WTC11 (cell line): Measurements from ENCODE around the gene CYP4F11.
"Not testable (repeated sequence)": the region's sequence is repeated elsewhere in the genome, so short reads cannot be mapped to it uniquely, and the experiment has no call there.

Source experiments
- JUN ChIP-seq: sonication (generic); formaldehyde crosslinking; IDR thresholded peaks from 2 replicates; pipeline ENCODE4 v1.8.0; 2023; ENCODE audit warnings: mild to moderate bottlenecking, missing genetic modification reagents
- NFE2L1 ChIP-seq: sonication (generic); formaldehyde crosslinking; IDR thresholded peaks from 2 replicates; pipeline ENCODE4 v1.8.1; 2023; ENCODE audit warnings: missing genetic modification reagents
- TF ChIP-seq, protein P1 (sequence below): sonication (generic); formaldehyde crosslinking; IDR thresholded peaks from 2 replicates; pipeline ENCODE4 v1.8.1; 2023; ENCODE audit warnings: mild to moderate bottlenecking, missing genetic modification reagents, moderate library complexity
- TF ChIP-seq, protein P2 (sequence below): fragments of 200-600 bp; IDR thresholded peaks from 2 replicates; pipeline ENCODE4 v1.8.0; 2022; ENCODE audit warnings: antibody characterized with exemption
- TF ChIP-seq, protein P3 (sequence below): sonication (generic); formaldehyde crosslinking; IDR thresholded peaks from 2 replicates; pipeline ENCODE4 v1.8.0; 2023; ENCODE audit warnings: missing genetic modification reagents
- TF ChIP-seq, protein P4 (sequence below): sonication (generic); formaldehyde crosslinking; IDR thresholded peaks from 2 replicates; pipeline ENCODE4 v1.8.0; 2022; ENCODE audit warnings: mild to moderate bottlenecking, missing genetic modification reagents

DNA sequence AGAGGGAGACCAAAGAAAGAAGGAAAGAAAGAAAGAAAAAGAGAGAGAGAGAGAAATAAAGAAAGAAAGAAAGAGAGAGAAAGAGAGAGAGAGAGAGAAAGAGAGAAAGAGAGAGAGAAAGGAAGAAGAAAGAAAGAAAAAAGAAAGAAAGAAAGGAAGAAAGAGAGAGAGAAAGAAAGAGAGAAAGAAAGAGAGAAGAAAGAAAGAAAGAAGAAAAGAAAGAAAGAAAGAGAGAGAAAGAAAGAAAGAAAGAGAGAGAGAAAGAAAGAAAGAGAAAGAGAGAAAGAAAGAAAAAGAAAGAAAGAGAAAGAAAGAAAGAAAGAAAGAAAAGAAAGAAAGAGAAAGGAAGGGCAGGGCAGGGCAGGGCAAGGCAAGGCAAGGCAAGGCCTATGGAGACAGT lies 37.7 kb upstream of the CYP4F11 start:
- not testable (repeated sequence) for TF ChIP-seq NFE2L1 (CRISPR knock-in tag); JUN
- TF ChIP-seq, protein P1, sequence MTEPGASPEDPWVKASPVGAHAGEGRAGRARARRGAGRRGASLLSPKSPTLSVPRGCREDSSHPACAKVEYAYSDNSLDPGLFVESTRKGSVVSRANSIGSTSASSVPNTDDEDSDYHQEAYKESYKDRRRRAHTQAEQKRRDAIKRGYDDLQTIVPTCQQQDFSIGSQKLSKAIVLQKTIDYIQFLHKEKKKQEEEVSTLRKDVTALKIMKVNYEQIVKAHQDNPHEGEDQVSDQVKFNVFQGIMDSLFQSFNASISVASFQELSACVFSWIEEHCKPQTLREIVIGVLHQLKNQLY, result not testable (repeated sequence)
- TF ChIP-seq, protein P2, sequence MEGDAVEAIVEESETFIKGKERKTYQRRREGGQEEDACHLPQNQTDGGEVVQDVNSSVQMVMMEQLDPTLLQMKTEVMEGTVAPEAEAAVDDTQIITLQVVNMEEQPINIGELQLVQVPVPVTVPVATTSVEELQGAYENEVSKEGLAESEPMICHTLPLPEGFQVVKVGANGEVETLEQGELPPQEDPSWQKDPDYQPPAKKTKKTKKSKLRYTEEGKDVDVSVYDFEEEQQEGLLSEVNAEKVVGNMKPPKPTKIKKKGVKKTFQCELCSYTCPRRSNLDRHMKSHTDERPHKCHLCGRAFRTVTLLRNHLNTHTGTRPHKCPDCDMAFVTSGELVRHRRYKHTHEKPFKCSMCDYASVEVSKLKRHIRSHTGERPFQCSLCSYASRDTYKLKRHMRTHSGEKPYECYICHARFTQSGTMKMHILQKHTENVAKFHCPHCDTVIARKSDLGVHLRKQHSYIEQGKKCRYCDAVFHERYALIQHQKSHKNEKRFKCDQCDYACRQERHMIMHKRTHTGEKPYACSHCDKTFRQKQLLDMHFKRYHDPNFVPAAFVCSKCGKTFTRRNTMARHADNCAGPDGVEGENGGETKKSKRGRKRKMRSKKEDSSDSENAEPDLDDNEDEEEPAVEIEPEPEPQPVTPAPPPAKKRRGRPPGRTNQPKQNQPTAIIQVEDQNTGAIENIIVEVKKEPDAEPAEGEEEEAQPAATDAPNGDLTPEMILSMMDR, result not testable (repeated sequence)
- TF ChIP-seq, protein P3, sequence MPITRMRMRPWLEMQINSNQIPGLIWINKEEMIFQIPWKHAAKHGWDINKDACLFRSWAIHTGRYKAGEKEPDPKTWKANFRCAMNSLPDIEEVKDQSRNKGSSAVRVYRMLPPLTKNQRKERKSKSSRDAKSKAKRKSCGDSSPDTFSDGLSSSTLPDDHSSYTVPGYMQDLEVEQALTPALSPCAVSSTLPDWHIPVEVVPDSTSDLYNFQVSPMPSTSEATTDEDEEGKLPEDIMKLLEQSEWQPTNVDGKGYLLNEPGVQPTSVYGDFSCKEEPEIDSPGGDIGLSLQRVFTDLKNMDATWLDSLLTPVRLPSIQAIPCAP, result not testable (repeated sequence)
- TF ChIP-seq, protein P4, sequence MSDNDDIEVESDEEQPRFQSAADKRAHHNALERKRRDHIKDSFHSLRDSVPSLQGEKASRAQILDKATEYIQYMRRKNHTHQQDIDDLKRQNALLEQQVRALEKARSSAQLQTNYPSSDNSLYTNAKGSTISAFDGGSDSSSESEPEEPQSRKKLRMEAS (CRISPR knock-in tag), result not testable (repeated sequence)
